ENCODE data around the gene ST6GALNAC3.

GRCh38 chr1:76082062-76082461 lies 7.5 kb downstream of the ST6GALNAC3 start:
- TF ChIP-seq CTCF (conservative IDR thresholded peaks at IDR 0.05; ENCODE audit: low read length) (no peak), EZH2phosphoT487 (IDR thresholded peaks at IDR 0.05; ENCODE audit: borderline replicate concordance) (no peak)

All from Loucy (cell line).